ENCODE measurements around the gene SH2D4B.

The SH2D4B gene

GRCh38 chr10:80545258-80545881 is 7.7 kb downstream of the SH2D4B start:
- no peak for DNase-seq

- DNase-seq: no peak
Measured at GRCh38 chr10:80552151-80552646, 14.5 kb downstream of the SH2D4B start.

- no peak for DNase-seq
Measured at GRCh38 chr10:80553436-80553835, 15.7 kb downstream of the SH2D4B start.

- no peak for DNase-seq
Measured at GRCh38 chr10:80554050-80554449, 16.3 kb downstream of the SH2D4B start.

- no peak for DNase-seq
Measured at GRCh38 chr10:80555415-80555814, 17.7 kb downstream of the SH2D4B start.

- no peak for DNase-seq
Measured at GRCh38 chr10:80561950-80562349, 24.2 kb downstream of the SH2D4B start.

- DNase-seq: no peak
Measured at GRCh38 chr10:80567292-80567691, 29.6 kb downstream of the SH2D4B start.

GRCh38 chr10:80569131-80569895 is 31.6 kb downstream of the SH2D4B start:
- no peak for DNase-seq

GRCh38 chr10:80571352-80571751 is 33.6 kb downstream of the SH2D4B start:
- DNase-seq: no peak

GRCh38 chr10:80579181-80579763 is 41.6 kb downstream of the SH2D4B start:
- DNase-seq: no peak

- no peak for DNase-seq
Measured at GRCh38 chr10:80579849-80580637, 42.3 kb downstream of the SH2D4B start.

GRCh38 chr10:80580638-80581468 is 43.2 kb downstream of the SH2D4B start:
- DNase-seq: no peak

- DNase-seq: no peak
Measured at GRCh38 chr10:80581469-80581835, 43.8 kb downstream of the SH2D4B start.

- no peak for DNase-seq
Measured at GRCh38 chr10:80582286-80582960, 44.7 kb downstream of the SH2D4B start.

- peak; percentile 21 for DNase-seq
Measured at GRCh38 chr10:80583685-80584084, 46.0 kb downstream of the SH2D4B start.

GRCh38 chr10:80585812-80586211 is 48.1 kb downstream of the SH2D4B start:
- DNase-seq: no peak

- DNase-seq: no peak
Measured at GRCh38 chr10:80588546-80588945, 50.8 kb downstream of the SH2D4B start.

- no peak for DNase-seq
Measured at GRCh38 chr10:80589726-80590373, 52.1 kb downstream of the SH2D4B start.

- DNase-seq: no peak
Measured at GRCh38 chr10:80590585-80591125, 53.0 kb downstream of the SH2D4B start.

- peak; percentile 49 for DNase-seq
Measured at GRCh38 chr10:80596391-80597257, 58.9 kb downstream of the SH2D4B start.

Measured in CD4-positive, alpha-beta T cell treated with Interleukin-6 for 4 hours (primary cell).